Thyroid gland (tissue), 4 donors: Measurements from ENCODE around the gene FAM229A.

Experiments
- POLR2A ChIP-seq, 2 donors: fragments of 450-650 bp; IDR thresholded peaks; one replicate each; pipeline ENCODE4 v1.6.1; 2017; ENCODE audit warnings: antibody characterized with exemption in 2 of 2, mild to moderate bottlenecking in 2 of 2, moderate library complexity in 1 of 2
- TF ChIP-seq, protein P1 (sequence below), 6 experiments: fragments of 200-600 bp in 3 of 6; fragments of 450-650 bp in 3 of 6; sonication (generic) in 3 of 6; IDR thresholded peaks; one replicate each; pipeline ENCODE4 v1.5.1; 2016 to 2019; ENCODE audit warnings: antibody characterized with exemption in 6 of 6, mild to moderate bottlenecking in 2 of 6, inconsistent platforms in 1 of 6, moderate library complexity in 1 of 6

DNA sequence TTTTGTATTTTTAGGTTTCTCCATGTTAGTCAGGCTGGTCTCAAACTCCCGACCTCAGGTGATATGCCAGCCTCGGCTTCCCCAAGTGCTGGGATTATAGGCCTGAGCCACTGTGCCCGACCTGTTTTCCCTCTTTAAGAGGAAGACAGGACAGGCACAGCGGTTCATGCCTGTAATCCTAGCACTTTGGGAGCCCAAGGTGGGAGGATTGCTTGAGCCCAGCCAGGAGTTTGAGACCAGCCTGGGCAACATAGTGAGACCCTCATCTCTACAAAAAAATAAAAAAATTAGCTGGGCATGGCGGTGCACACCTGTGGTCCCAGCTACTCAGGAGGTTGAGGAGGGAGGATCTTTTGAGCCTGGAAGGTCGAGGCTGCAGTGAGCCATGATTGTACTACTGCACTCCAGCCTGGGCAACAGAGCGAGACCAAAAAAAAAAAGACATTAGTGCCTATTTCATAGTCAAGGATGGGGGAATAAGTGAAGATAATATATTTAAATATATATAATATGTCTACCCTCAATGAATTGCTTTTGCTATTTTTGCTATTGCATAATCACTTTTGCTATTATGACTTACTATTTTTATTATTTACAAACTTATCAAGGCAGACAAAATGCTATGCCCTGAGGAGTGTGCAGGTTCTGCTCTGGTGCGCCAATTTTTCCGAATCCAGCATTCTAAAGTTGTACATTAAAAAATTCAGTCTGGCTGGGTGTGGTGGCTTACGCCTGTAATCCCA, 44.0 kb downstream of the FAM229A start:
- TF ChIP-seq, protein P1, sequence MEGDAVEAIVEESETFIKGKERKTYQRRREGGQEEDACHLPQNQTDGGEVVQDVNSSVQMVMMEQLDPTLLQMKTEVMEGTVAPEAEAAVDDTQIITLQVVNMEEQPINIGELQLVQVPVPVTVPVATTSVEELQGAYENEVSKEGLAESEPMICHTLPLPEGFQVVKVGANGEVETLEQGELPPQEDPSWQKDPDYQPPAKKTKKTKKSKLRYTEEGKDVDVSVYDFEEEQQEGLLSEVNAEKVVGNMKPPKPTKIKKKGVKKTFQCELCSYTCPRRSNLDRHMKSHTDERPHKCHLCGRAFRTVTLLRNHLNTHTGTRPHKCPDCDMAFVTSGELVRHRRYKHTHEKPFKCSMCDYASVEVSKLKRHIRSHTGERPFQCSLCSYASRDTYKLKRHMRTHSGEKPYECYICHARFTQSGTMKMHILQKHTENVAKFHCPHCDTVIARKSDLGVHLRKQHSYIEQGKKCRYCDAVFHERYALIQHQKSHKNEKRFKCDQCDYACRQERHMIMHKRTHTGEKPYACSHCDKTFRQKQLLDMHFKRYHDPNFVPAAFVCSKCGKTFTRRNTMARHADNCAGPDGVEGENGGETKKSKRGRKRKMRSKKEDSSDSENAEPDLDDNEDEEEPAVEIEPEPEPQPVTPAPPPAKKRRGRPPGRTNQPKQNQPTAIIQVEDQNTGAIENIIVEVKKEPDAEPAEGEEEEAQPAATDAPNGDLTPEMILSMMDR (IDR thresholded peaks at IDR 0.05) = no peak
- no peak for TF ChIP-seq POLR2A (IDR thresholded peaks at IDR 0.05)
